NCI-H1694 treated with DMSO at 0.1 percent for 48 hours (cell line): ENCODE measurements around the gene DHX58.
"Not testable (repeated sequence)": the region's sequence is repeated elsewhere in the genome, so short reads cannot be mapped to it uniquely, and the experiment has no call there.

Experiments used
- DNase-seq: peaks from one replicate; lab custom pipeline; 2025; lab: John Stamatoyannopoulos, UW

The DHX58 gene

GRCh38 chr17:42112552-42113176 is at the start of gene DHX58:
Gene DHX58, minus strand, starts transcription at chr17:42112714. Its CDS starts 822 bp downstream, at chr17:42111892.
- no peak for DNase-seq

- no peak for DNase-seq
These were observed 48.0 kb upstream of the DHX58 start for GRCh38 chr17:42160531-42160910.

DNA sequence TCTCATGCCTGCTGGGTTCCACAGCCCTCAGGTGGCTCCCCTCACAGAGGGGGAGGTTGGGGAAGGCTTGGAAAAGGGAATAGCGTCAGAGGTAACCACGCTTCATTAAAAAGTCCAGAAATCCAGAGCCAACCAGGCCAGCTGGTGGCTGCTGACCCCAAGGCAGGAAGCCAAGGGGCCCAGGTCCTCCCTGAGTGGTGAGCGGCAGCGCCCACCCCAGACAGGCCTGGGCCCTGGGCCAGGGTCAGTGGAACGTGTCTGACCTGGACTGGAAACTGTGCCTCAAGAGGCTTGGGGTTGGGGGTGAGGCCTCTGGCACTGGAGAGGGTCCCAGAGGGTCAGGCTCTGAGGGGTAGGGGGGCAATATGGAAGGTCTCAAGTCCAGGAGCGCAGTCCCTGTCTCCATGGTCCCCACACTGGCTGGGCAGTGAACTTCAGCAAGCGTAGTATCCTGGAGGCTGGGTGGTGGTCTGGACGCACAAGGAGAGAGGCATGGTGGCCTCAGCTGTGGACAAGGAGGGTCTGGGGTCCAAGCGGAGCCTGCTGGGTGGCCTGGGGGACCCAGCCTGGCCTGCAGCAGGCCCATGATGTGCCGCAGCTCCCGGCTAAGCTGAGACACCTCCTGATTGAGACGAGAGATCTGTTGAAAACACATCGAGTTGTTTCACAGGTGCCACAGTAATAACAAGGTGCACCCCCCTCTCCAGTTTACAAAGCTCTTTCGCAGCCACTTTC is 47.4 kb upstream of the DHX58 start:
- no peak for DNase-seq

DNA sequence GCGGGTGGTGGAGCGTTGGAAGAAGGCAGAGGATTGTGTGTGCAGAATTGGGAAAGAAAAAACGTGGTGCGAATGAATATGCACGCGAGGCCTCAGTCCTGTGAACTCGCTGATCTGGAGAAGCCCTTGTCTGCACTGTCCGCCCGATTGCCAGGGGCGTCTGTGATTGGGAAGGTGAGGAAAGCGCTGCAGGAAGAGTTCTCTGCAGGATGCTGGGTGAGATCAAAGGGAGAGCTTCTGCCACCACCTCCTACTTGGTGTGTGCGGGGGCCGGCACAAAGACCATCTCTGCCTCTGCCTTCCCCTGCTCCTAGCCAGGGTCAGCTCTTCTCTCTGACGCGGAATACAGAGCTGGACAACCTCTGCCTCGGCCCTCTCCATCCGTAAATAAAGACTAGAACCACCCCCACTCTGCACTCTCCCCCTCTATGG is 43.1 kb upstream of the DHX58 start:
- DNase-seq, result no peak

- no peak for DNase-seq
These were observed 41.6 kb upstream of the DHX58 start for GRCh38 chr17:42153919-42154742.

DNA sequence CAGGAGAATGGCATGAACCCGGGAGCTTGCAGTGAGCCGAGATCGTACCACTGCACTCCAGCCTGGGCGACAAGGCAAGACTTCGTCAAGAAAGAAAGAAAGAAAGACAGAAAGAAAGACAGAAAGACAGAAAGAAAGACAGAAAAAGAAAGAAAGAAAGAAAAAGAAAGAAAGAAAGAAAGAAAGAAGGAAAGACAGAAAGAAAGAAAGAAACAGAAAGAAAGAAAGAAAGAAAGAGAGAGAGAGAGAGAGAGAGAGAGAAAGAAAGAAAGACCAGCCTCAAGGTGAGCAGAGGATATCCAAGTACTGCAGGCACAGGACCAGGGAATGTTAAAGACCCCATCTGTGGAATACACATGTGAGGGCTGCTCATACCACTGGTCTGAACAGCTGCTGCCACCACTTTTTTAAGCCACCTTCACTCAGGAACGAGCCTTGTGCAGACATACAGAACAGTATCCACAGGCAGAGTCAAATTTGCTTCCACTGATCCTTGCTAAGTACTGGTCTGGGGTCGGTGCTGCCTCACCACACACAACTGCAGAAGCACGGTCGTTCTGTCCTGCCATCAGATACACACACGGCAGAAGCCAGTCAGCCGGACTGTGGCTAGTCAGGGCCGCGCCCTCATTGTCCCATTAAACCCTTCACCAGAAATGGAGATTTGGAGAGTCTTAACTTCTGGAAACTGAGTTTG is 34.5 kb upstream of the DHX58 start:
- DNase-seq, result no peak

GRCh38 chr17:42143138-42143537 is 30.6 kb upstream of the DHX58 start:
- DNase-seq, result not testable (repeated sequence)

DNA sequence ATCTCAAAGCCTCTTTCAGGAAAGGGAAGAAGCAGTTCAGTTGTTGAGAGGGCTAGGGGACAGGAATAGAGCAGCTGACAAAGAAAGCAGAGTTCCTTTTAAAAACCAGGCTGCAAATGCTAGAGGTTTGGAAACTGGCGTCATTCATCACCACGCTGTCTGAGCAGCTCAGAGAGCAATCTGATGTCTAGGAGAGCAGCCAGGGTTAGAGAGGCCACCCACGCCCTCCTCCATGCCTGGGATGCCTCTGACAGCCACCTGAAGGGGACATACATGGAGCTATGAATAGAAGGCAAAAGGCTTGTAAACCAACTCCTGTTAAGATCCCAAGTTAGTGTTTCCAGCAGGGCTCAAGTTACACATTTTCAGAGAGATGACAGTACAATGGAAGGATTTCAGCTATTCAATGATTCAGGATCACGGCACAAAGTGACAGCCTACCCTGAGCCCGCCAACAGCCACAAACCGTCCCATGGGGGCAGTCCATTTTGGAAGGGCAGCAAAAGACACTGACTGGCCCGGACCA is 29.9 kb upstream of the DHX58 start:
- DNase-seq, result no peak

- no peak for DNase-seq
These were observed 28.9 kb upstream of the DHX58 start for GRCh38 chr17:42141382-42141781.

- DNase-seq, result not testable (repeated sequence)
These were observed 28.2 kb upstream of the DHX58 start for GRCh38 chr17:42140690-42141089.

- DNase-seq, result no peak
These were observed 26.4 kb upstream of the DHX58 start for GRCh38 chr17:42138749-42139492.

DNA sequence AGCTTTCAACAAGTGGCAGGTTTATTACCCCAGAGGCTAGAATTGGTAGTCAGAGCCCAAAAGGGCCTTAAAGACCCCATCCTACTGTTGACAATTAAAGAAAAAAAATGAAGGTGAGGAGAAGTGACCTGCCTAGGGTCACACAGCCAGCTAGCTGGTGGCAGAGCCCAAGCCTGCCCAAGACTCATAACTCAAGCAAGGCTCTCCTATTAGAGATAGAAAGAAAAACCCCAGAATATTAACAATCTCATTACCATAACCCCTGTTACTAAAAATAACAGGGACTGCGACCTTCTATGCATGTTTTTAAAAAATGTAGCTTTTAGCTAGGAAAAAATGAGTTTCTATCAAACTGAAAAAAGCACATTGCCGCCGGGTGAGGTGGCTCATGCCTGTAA is 24.1 kb upstream of the DHX58 start:
- no peak for DNase-seq

- DNase-seq, result no peak
These were observed 23.4 kb upstream of the DHX58 start for GRCh38 chr17:42135664-42136653.

- DNase-seq, result no peak
These were observed 22.6 kb upstream of the DHX58 start for GRCh38 chr17:42135151-42135550.

GRCh38 chr17:42133461-42134041 is 21.0 kb upstream of the DHX58 start:
- DNase-seq, result peak; percentile 37

DNA sequence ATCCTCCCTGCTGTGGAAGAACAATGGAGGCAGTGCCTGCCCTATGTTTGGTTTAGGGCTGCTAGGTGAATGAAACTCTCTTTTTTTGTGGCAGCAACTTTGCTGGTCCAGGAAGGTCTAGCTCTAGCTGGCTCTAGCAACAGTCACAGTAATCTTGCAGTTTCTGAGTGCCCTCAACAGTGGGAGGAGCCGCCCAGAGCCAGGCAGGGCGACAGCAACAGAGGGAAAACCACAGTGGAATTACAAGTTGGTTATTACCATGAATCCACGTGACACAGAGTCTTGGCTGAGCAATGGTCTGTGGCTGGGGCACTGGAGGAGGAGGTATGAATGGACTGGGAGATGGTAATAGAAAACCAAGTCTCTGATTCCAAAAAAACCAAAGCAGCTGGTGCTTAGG is 20.4 kb upstream of the DHX58 start:
- no peak for DNase-seq

GRCh38 chr17:42131981-42132432 is 19.5 kb upstream of the DHX58 start:
- no peak for DNase-seq

DNA sequence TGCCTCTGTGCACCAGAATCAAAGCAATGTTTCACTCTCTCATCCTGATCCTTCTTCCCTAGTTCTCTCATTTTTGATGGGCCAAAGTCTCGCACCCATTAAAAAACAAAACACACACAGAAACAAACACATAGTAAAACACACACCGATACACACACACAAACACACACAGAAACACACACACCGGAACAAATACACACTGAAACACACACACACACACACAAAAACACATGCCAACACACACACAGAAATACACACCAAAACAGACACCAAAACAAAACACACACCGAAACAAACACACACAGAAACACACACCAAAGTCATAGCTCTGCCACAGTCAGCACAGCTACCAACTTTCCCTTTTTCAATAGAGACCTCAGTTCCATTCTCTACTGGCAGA is 18.7 kb upstream of the DHX58 start:
- no peak for DNase-seq

- no peak for DNase-seq
These were observed 17.9 kb upstream of the DHX58 start for GRCh38 chr17:42130310-42130936.
